HG03460 (cell line): Measurements from ENCODE around the gene CACNA1H.
"Not testable (repeated sequence)": the region's sequence is repeated elsewhere in the genome, so short reads cannot be mapped to it uniquely, and the experiment has no call there.

Source experiments
- ATAC-seq: cut with Tn5 transposase; IDR thresholded peaks from one replicate; pipeline ENCODE4 v1.9.1; 2021; ENCODE audit not compliant: unreplicated experiment

Gene CACNA1H

GRCh38 chr16:1262210-1262845 is 109.4 kb downstream of the CACNA1H start:
- ATAC-seq = no peak

- no peak for ATAC-seq
These were observed 109.9 kb downstream of the CACNA1H start for GRCh38 chr16:1262846-1263221.

DNA sequence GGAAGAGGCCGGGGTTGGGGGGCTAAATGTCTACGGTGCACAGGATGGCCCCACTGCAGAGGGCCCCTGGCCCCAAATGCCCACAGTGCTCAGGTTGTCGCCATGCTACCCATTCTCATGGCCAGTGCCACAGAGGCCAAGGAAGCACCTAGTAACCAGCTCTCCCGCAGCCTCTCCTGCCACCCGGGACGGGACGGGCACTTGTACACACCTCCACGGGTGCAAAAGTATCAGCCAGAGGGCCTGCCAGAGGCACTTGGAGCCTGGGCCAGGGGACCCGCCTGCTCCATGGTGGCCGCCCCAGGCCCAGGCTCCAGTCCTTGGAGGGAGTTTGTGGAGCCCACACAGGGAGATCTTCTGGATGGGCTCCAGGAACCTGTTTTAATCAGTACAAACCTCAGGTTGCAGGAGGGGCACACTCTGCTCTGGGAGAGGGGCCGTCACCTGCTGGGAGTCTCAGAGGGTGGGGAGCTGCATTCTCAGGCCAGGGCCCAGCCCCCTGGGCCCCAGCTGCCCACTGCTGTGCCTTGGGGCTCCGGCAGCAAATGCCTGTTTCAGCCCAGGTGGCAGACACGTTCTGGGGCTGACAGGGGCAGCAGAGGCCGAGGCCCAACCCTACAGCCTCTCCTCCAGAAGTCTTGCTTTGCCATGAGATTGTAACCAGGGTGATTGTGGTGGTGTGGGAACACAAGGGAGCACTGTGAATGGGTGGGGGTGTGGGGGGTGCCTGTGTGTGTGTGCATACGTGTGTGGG is 110.9 kb downstream of the CACNA1H start:
- no peak for ATAC-seq

GRCh38 chr16:1264345-1265089 is 111.6 kb downstream of the CACNA1H start:
- no peak for ATAC-seq

- no peak for ATAC-seq
These were observed 112.3 kb downstream of the CACNA1H start for GRCh38 chr16:1265090-1265630.

DNA sequence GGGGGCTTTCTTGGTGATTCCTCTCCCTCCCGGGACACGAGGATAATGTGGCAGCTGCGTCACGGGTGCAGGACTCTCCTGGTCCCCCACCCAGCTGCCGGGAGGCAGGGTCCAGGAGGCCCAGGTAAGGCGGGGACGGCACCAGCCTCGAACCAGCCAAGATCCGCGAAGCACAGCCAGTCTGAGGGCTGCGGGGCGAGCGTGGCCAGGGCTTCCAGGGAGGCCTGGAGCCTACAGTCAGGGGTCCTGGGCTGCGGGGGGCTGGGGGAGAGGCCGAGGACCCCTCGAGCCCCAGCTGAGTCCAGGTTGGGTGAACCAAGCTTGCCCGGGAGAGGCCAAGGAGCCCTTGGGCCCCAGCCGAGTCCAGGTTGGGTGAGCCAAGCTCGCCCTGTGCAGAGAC is 112.9 kb downstream of the CACNA1H start:
- ATAC-seq = no peak

DNA sequence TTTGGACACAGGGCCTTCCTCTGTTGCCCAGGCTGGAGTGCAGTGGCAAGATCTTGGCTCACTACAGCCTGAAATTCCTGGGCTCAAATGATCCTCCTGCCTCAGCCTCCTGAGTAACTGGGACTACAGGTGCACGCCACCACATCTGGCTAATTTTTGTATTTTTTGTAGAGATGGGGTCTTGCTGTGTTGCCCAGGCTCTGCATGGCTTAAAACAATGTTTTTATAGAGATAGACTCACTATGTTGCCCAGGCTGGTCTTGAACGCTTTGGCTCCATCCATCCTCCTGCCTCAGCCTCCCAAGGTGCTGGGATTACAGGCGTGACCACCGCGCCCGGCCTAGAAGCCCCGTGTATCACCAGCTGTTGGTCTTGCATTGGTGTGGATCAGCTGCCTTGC is 116.5 kb downstream of the CACNA1H start:
- ATAC-seq = not testable (repeated sequence)

DNA sequence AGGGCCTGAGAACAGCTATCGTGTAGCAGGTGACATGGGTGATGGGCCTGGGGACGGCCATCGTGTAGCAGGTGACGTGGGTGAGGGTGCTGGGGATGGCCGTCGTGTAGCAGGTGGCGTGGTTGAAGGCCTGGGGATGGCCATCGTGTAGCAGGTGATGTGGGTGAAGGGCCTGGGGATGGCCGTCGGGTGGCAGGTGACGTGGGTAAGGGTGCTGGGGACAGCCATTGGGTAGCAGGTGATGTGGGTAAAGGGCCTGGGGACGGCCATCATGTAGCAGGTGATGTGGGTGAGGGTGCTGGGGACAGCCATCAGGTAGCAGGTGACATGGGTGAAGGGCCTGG is 118.4 kb downstream of the CACNA1H start:
- ATAC-seq = no peak
